Measurements from ENCODE around the gene PMFBP1.

The PMFBP1 gene

GRCh38 chr16:72188541-72188940 lies 16.6 kb upstream of the PMFBP1 start:
- H3K4me3 ChIP-seq: no peak overlapping the region
- H3K27ac ChIP-seq: no peak overlapping the region
- DNase-seq (ENCODE audit: low spot score): no peak
- TF ChIP-seq, protein P1, sequence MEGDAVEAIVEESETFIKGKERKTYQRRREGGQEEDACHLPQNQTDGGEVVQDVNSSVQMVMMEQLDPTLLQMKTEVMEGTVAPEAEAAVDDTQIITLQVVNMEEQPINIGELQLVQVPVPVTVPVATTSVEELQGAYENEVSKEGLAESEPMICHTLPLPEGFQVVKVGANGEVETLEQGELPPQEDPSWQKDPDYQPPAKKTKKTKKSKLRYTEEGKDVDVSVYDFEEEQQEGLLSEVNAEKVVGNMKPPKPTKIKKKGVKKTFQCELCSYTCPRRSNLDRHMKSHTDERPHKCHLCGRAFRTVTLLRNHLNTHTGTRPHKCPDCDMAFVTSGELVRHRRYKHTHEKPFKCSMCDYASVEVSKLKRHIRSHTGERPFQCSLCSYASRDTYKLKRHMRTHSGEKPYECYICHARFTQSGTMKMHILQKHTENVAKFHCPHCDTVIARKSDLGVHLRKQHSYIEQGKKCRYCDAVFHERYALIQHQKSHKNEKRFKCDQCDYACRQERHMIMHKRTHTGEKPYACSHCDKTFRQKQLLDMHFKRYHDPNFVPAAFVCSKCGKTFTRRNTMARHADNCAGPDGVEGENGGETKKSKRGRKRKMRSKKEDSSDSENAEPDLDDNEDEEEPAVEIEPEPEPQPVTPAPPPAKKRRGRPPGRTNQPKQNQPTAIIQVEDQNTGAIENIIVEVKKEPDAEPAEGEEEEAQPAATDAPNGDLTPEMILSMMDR (IDR thresholded peaks at IDR 0.05): no peak

GRCh38 chr16:72187551-72187950 lies 15.6 kb upstream of the PMFBP1 start:
- H3K27ac ChIP-seq: no peak overlapping the region
- TF ChIP-seq, protein P1 (IDR thresholded peaks at IDR 0.05): no peak
- DNase-seq (ENCODE audit: low spot score): no peak
- H3K4me3 ChIP-seq: no peak overlapping the region

DNA sequence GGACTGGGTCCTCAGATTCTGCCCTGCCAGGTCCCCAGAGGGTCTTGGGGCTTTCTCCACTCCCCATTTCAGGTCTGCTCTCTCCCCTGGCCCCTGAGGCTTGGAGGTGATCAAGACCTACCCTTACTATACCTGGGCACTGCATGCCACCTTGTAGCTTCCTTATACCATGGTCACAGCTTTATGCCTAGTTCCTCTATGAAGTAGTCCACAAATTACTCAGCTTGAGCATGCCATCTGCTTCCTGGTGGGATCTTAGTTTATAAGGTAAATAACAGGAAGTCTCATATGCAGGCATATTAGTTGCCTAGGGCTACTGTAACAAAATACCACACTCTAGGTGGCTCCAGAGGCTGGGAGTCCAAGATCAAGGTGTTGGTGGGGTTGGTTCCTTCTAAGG lies 11.0 kb upstream of the PMFBP1 start:
- TF ChIP-seq, protein P1 (IDR thresholded peaks at IDR 0.05): no peak
- Histone ChIP-seq H3K27ac (no peak overlapping the region), H3K4me3 (no peak overlapping the region)
- no peak for DNase-seq (ENCODE audit: low spot score)

GRCh38 chr16:72179204-72179970 lies 7.4 kb upstream of the PMFBP1 start:
- Histone ChIP-seq H3K4me3 (no peak overlapping the region), H3K27ac (no peak overlapping the region)
- DNase-seq (ENCODE audit: low spot score): no peak
- TF ChIP-seq, protein P1 (IDR thresholded peaks at IDR 0.05): no peak

GRCh38 chr16:72174726-72175125 lies 2.8 kb upstream of the PMFBP1 start:
- H3K4me3 ChIP-seq: no peak overlapping the region
- DNase-seq (ENCODE audit: low spot score): no peak
- TF ChIP-seq, protein P1 (IDR thresholded peaks at IDR 0.05): no peak
- no peak overlapping the region for H3K27ac ChIP-seq

DNA sequence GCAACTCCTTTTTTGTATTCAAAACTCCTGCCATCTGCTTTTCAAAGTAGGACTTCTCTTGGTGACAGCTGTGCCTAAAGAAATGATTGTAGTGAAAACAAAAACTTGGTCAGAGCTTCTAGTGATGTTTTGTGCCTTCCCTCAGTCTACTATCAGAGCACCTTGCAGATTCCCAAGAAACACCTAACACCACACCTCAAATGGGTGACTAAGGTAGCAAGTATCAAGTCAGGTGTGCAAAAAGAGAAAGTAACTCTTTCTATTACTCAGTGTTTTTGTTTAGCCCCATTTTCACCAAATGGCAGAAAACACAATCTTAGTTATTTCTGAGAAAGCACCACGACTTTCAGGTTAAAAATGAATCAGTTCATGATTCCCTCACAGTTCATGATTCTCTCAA lies 2.0 kb upstream of the PMFBP1 start:
- no peak overlapping the region for H3K27ac ChIP-seq
- TF ChIP-seq, protein P1 (IDR thresholded peaks at IDR 0.05): no peak
- DNase-seq (ENCODE audit: low spot score): no peak
- H3K4me3 ChIP-seq: no peak overlapping the region

DNA sequence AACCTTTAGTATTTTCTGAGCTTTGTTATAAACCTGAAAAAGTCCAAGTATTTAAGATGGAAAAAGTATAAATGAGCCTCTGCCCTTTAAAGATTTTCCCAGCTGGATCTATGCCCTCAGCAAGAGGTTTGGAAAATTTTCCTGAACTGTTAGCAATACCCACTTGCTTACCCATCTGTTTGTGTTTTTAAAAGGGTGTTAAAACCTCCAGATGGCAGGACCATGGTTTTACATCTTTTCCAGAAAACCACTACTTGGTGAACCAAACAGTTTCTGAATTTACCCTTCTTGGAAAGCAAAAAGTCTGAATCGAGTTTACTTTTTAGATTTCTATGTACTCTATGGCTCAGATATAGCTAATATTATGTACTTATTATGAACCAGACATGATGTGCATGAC lies 719 bp downstream of the PMFBP1 start:
- no peak for DNase-seq (ENCODE audit: low spot score)
- Histone ChIP-seq H3K27ac (no peak overlapping the region), H3K4me3 (no peak overlapping the region)
- TF ChIP-seq, protein P1 (IDR thresholded peaks at IDR 0.05): no peak

All from coronary artery (tissue), 2 donors.